Measurements from ENCODE around the gene AKR1A1.

The AKR1A1 gene

DNA sequence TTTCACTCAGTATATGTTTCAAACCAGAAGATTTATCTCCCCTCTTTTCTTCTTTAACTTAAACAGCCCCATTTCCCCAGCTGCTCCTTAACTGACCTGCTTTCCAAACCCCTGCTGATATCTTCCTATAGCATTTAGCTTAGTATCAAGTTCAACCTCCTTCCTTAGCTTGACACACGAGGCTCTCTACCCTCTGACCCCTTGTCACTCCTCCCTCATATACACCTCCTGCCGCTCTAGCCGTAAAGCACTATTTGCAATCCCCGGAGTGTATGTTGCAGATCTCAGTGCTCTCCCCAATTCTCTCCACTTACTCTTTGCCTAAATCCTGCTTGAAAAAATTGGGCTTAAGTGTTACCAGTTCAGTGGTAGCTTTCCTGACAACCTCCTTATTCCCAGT lies 13.7 kb upstream of the AKR1A1 start:
- no peaks in the 10 kb centered on the region for H3K4me1 Mint-ChIP-seq (ENCODE audit: low read depth in 2 of 2)
- H3K4me3 Mint-ChIP-seq, result no peak overlapping the region
- H3K9me3 Mint-ChIP-seq, result no peaks in the 10 kb centered on the region
- H3K27ac Mint-ChIP-seq, result peak overlapping the region in 1 of 2 donors; percentile 0
- no peaks in the 10 kb centered on the region for H3K27me3 Mint-ChIP-seq
- ATAC-seq (replicated peaks), result no peak
- no peaks in the 10 kb centered on the region for H3K36me3 Mint-ChIP-seq (ENCODE audit: insufficient read depth)
- DNase-seq, result no peak

DNA sequence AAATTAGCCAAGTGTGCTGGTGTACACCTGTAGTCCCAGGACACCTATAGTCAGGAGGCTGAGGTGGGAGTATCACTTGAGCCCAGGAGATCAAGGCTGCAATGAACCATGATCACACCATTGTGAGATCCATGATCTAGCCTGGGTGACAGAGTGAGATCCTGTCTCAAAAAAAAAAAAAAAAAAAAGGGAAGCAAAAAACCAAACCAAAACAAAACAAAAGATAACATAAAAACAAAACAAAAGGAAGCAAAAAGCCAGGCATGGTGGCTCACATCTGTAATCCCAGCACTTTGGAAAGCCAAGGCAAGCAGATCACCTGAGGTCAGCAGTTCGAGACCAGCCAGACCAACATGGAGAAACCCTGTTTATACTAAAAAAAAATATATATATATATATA lies 9.4 kb upstream of the AKR1A1 start:
- H3K4me1 Mint-ChIP-seq (ENCODE audit: low read depth in 2 of 2), result peaks cover 14% of the 10 kb centered on the region in 2 donors
- no peak overlapping the region for H3K27ac Mint-ChIP-seq
- H3K36me3 Mint-ChIP-seq (ENCODE audit: insufficient read depth), result no peaks in the 10 kb centered on the region
- H3K4me3 Mint-ChIP-seq, result no peak overlapping the region
- ATAC-seq (replicated peaks), result no peak
- H3K9me3 Mint-ChIP-seq, result no peaks in the 10 kb centered on the region
- no peaks in the 10 kb centered on the region for H3K27me3 Mint-ChIP-seq
- DNase-seq, result no peak

DNA sequence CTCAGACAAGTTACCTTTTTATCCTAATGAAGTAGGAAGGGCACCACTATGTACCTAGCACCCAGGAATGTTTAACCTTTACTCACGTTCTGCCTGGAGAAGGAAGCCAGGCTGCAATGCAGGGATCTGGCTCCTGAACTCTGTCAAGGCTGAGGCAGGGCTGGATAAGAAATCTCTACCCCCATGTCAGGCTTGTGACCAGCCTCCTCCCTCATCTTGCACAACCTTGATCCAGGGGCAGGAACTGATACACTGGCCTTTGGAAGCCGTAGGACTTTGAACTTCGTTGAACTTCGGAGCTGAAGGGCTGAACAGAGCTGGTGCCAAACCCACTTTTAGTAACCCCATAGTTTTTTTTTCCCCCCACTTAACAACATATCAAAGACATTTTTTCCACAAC lies 8.0 kb upstream of the AKR1A1 start:
- Mint-ChIP-seq H3K27ac (peak overlapping the region in 1 of 2 donors; percentile 69), H3K4me1 (ENCODE audit: low read depth in 2 of 2) (peaks cover 14% of the 10 kb centered on the region in 2 donors), H3K9me3 (no peaks in the 10 kb centered on the region), H3K4me3 (no peak overlapping the region), H3K27me3 (no peaks in the 10 kb centered on the region), H3K36me3 (ENCODE audit: insufficient read depth) (no peaks in the 10 kb centered on the region)
- DNase-seq (no peak), ATAC-seq (replicated peaks) (no peak)

DNA sequence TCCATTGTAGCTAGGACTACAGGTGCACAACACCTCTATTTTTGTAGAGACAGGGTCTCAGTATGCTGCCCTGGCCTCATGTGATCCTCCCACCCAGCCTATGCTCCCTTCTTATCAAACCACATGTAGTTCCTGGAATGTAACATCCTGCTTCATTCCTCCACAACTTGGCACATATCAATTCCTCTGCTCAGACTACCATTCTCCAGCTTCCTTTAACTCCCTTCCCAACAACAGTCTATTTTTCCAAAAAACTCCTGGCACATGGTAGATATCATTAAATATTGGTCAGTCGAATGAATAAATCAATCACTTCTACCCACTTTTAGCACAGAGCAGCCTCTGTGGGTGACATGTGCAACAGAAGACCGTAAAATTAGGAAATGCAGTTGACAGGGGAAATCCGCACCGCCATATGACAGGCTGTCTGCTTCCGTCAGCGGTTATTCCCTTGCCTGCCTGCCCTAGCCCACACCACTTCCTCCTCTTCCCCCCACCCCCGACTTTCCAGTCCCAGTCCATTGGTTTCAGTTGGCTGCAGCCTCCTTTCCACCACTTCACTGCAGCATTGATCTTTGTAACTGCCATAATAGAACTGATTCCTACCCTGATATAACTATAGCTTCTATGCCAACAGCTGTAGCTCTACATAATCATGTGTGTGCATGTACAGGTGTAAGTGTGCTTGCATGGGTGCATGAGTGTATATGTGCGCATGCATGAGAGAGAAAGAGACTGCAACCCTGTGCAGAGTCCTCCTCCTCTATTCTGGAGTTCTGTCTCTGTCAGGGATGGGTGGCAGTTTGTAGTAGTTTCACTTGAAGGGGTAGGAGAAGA lies 6.8 kb upstream of the AKR1A1 start:
- no peaks in the 10 kb centered on the region for H3K27me3 Mint-ChIP-seq
- peak overlapping the region; percentile 19 to 65 for H3K4me3 Mint-ChIP-seq
- peaks cover 14% of the 10 kb centered on the region in 2 donors for H3K4me1 Mint-ChIP-seq (ENCODE audit: low read depth in 2 of 2)
- peak; percentile 60 to 67 (median 65) for DNase-seq
- H3K27ac Mint-ChIP-seq, result peak overlapping the region; percentile 8 to 70
- H3K36me3 Mint-ChIP-seq (ENCODE audit: insufficient read depth), result no peaks in the 10 kb centered on the region
- ATAC-seq (replicated peaks), result peak; percentile 99
- no peaks in the 10 kb centered on the region for H3K9me3 Mint-ChIP-seq

DNA sequence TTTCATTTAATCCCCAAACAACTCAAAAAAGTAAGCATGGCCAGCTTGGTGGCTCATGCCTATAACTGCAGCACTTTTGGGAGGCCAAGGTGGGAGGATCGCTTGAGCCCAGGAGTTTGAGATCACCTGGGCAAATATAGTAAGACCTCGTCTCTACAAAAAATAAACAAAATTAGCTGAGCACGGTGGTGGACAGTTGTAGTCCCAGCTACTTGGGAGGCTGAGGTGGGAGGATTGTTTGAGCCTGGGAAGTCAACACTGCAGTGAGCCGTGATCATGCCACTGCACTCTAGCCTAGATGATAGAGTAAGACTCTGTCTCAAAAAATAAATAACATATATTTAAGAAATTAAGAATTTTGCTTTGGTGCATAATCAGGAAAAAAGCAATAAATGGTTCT lies 6.1 kb upstream of the AKR1A1 start:
- H3K4me3 Mint-ChIP-seq, result no peak overlapping the region

DNA sequence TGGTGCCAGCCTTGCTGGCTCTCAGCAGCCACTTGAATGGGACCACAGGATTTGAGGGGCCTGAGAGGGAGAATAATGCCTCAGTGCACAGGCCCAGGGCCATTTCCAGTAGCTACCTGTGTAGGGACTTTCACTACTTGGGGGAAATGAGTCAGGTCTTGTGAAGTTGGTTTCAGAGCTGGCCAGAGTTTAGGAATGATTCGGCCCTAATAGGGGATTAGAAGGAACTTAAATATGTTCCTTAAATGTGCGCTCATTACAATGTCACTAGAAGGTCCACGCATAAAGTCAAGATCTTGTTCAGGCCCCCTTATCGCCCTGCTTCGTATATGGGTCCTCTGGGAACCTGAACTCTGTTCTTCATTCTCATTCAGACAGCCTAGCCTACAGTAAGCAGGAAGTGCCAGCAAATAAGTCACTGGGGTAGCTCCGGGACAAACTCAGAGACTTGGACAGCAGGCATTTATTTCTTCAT lies 5.6 kb upstream of the AKR1A1 start:
- ATAC-seq (replicated peaks) (no peak), DNase-seq (no peak)
- Mint-ChIP-seq H3K36me3 (ENCODE audit: insufficient read depth) (no peaks in the 10 kb centered on the region), H3K27me3 (no peaks in the 10 kb centered on the region), H3K27ac (peak overlapping the region; percentile 11 to 75), H3K9me3 (no peaks in the 10 kb centered on the region), H3K4me1 (ENCODE audit: low read depth in 2 of 2) (peaks cover 14% of the 10 kb centered on the region in 2 donors), H3K4me3 (no peak overlapping the region)

More for the DNA sequence above, 6.1 kb upstream of the AKR1A1 start:
- ATAC-seq (replicated peaks) (no peak), DNase-seq (no peak)
- H3K36me3 Mint-ChIP-seq (ENCODE audit: insufficient read depth), result no peaks in the 10 kb centered on the region
- H3K9me3 Mint-ChIP-seq, result no peaks in the 10 kb centered on the region
- H3K4me1 Mint-ChIP-seq (ENCODE audit: low read depth in 2 of 2), result peaks cover 14% of the 10 kb centered on the region in 2 donors
- H3K27me3 Mint-ChIP-seq, result no peaks in the 10 kb centered on the region
- H3K27ac Mint-ChIP-seq, result peak overlapping the region in 1 of 2 donors; percentile 75

DNA sequence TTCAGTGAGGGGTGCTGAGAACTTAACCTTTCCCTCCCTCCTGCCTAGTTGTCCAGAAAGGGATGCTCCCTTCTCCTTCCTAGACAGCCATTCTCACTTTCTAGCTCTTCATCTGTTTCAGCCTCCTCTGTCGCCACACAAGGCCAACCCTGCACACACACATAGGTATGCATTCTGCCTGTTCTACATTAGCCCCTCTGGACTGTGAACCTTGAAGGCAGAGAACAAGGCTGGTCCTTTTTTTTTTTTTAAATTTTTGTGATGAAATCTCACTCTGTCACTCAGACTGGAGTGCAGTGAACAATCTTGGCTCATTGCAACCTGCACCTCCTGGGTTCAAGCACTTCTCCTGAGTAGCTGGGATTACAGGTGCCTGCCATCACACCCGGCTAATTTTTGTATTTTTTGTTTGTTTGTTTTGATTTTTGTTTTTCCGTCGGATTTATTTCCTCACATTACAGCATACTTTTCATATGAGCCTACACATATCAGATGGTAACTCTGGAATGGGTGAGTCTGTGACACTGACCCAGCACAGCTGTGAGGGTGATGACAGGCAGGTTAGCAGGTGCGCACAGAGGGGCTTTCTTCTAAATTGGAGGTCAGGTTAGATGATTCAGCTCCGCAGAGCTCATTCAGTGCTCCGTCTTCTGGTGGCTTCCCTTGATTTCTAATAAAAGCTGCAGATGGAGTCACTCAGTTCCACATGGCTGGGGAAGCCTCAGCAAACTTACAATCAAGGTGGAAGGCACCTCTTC lies 4.9 kb upstream of the AKR1A1 start:
- H3K36me3 Mint-ChIP-seq (ENCODE audit: insufficient read depth), result peaks cover 6% of the 10 kb centered on the region
- no peaks in the 10 kb centered on the region for H3K27me3 Mint-ChIP-seq
- peak overlapping the region; percentile 11 to 75 for H3K27ac Mint-ChIP-seq
- ATAC-seq (replicated peaks) (no peak), DNase-seq (no peak)
- peaks cover 14 to 18% of the 10 kb centered on the region in 2 donors for H3K4me1 Mint-ChIP-seq (ENCODE audit: low read depth in 2 of 2)
- no peaks in the 10 kb centered on the region for H3K9me3 Mint-ChIP-seq
- no peak overlapping the region for H3K4me3 Mint-ChIP-seq

DNA sequence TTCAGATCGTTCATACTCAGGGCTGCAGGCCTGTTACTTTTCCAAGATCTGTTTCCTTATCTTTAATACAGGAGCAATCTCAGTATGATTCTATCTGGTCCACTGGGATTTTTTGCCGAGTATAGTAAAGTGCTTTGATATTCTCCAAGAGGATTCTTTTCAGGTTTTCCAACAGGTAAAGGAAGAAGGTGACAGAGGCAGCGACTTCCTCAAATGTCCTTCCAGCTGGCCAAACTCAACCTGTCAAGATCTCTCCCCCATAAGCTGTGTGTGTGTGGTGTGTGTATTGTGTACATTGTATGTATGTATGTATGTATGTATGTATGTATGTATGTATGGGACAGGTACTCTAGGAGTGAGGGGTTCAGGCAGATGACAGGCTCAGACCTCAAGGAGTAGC lies 1.1 kb downstream of the AKR1A1 start:
- H3K9me3 Mint-ChIP-seq, result no peaks in the 10 kb centered on the region
- DNase-seq, result no peak
- ATAC-seq (replicated peaks), result no peak
- H3K4me1 Mint-ChIP-seq (ENCODE audit: low read depth in 2 of 2), result peaks cover 13 to 21% of the 10 kb centered on the region in 2 donors
- H3K27ac Mint-ChIP-seq, result peak overlapping the region; percentile 94 to 97
- peak overlapping the region; percentile 96 for H3K4me3 Mint-ChIP-seq
- H3K27me3 Mint-ChIP-seq, result no peaks in the 10 kb centered on the region
- peaks cover 17% of the 10 kb centered on the region for H3K36me3 Mint-ChIP-seq (ENCODE audit: insufficient read depth)

DNA sequence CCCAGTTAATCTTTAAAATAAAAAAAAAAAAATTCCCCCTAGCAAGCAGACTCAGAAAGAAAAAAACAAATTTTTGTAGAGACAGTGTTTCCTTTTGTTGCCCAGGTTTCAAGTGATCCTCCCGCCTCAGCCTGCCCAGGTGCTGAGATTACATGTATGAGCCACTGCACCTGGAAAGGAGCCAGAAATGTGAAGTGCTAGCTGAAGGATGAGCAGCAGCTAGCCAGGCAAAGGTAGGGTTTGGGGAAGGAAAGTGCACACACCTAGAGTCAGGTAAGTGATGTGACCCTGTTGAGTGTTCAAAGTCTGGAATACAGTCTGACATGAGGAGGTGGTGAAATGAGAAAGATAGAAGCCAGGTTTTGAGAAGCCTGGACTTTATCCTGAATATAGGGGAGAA lies 1.7 kb downstream of the AKR1A1 start:
- ATAC-seq (replicated peaks) (no peak), DNase-seq (no peak)
- Mint-ChIP-seq H3K4me1 (ENCODE audit: low read depth in 2 of 2) (peaks cover 13 to 21% of the 10 kb centered on the region in 2 donors), H3K36me3 (ENCODE audit: insufficient read depth) (peaks cover 17% of the 10 kb centered on the region), H3K27me3 (no peaks in the 10 kb centered on the region), H3K27ac (peak overlapping the region in 1 of 2 donors; percentile 1), H3K9me3 (no peaks in the 10 kb centered on the region), H3K4me3 (no peak overlapping the region)

DNA sequence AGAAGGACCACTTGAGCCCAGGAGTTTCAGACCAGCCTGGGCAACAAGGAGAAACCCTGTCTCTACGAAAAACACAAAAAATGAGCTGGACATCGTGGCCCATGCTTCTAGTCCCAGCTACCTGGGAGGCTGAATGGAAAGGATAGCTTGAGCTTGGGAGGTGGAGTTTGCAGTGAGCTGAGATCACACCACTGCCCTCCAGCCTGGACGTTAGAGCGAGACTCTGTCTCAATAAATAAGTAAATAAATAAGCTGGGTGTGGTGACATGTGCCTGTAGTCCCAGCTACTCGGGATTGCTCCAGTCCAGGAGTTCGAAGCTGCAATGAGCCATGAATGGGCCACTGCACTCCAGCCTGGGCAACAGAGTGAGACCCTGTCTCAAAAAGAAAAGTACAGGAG lies 3.6 kb downstream of the AKR1A1 start:
- H3K4me1 Mint-ChIP-seq (ENCODE audit: low read depth in 2 of 2), result peaks cover 13 to 21% of the 10 kb centered on the region in 2 donors
- DNase-seq (no peak), ATAC-seq (replicated peaks) (no peak)
- H3K9me3 Mint-ChIP-seq, result no peaks in the 10 kb centered on the region
- no peak overlapping the region for H3K4me3 Mint-ChIP-seq
- no peak overlapping the region for H3K27ac Mint-ChIP-seq
- H3K27me3 Mint-ChIP-seq, result no peaks in the 10 kb centered on the region
- peaks cover 20% of the 10 kb centered on the region for H3K36me3 Mint-ChIP-seq (ENCODE audit: insufficient read depth)

DNA sequence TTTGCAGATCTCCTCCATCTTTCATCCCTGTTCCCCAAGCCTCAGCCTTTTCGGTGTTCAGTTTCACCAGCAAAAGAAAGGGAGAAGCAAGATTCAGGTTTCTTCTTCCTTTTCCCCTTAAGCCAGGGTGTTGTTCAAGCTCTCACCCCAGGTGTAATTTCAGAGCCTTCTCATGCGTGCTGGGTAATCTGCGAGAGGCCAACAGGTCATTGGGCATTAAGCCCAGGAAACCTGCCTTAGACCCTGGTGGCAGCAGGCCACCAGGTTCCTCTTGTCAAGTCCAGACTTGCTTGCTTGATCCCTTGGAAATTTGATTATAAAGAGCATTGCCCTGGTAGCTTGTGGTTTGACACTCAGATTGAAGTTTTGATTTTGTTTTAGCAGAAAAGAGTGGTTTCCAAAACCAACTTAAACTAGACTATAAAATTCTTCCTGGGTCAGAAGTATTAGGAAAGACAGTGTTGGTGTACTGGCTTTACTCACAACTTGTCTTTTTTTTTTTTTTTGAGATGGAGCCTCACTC lies 6.9 kb downstream of the AKR1A1 start:
- DNase-seq (no peak), ATAC-seq (replicated peaks) (no peak)
- Mint-ChIP-seq H3K4me1 (ENCODE audit: low read depth in 2 of 2) (peaks cover under 1 to 2% of the 10 kb centered on the region in 2 donors), H3K4me3 (no peak overlapping the region), H3K9me3 (no peaks in the 10 kb centered on the region), H3K27ac (peak overlapping the region; percentile 41 to 55), H3K36me3 (ENCODE audit: insufficient read depth) (peaks cover 23% of the 10 kb centered on the region), H3K27me3 (no peaks in the 10 kb centered on the region)

DNA sequence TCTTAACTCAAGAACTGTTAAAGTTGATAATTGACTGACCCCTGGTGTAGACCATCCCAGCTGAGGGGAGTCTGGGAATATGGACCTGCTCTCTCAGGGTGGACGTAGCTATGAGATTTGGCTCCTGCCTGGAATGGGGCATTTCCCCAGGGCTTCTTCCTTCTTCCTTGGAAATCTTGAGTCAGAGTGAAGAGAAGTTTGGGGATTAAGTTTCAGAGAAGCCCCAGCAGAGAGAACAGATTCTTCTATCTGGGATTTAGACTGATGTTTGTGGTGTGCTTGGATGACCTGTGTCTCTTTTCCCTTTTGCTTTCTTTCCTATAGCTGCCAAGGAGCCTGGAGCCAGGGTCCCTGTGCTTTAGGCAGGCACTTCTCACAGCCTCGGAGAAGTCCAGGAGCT lies 13.2 kb downstream of the AKR1A1 start:
- no peak for ATAC-seq (replicated peaks)

DNA sequence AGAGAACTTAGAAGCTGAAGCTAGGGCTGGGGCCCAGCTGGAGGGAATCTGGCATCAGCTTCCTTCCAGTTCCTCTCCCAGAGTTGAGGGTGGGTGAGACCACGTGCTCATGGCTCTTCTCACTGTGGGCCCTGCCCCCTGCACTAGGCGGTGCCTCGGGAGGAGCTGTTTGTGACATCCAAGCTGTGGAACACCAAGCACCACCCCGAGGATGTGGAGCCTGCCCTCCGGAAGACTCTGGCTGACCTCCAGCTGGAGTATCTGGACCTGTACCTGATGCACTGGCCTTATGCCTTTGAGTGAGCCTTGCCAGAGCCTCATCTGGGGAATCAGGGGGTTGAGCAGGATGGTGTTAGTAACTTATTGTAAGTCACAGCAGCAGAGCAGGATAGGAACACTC lies 16.1 kb downstream of the AKR1A1 start:
- Mint-ChIP-seq H3K4me1 (ENCODE audit: low read depth in 2 of 2) (no peaks in the 10 kb centered on the region), H3K36me3 (ENCODE audit: insufficient read depth) (peaks cover 21% of the 10 kb centered on the region), H3K9me3 (no peaks in the 10 kb centered on the region), H3K4me3 (no peak overlapping the region), H3K27ac (peak overlapping the region in 1 of 2 donors; percentile 82), H3K27me3 (no peaks in the 10 kb centered on the region)
- no peak for ATAC-seq (replicated peaks)
- no peak for DNase-seq

More for the DNA sequence above, 13.2 kb downstream of the AKR1A1 start:
- H3K4me3 Mint-ChIP-seq, result no peak overlapping the region
- H3K9me3 Mint-ChIP-seq, result no peaks in the 10 kb centered on the region
- no peaks in the 10 kb centered on the region for H3K27me3 Mint-ChIP-seq
- no peaks in the 10 kb centered on the region for H3K4me1 Mint-ChIP-seq (ENCODE audit: low read depth in 2 of 2)
- no peak for DNase-seq
- H3K27ac Mint-ChIP-seq, result no peak overlapping the region
- H3K36me3 Mint-ChIP-seq (ENCODE audit: insufficient read depth), result peaks cover 26% of the 10 kb centered on the region
